Keratinocyte (primary cell): ENCODE measurements around the gene NAV3.

ENCODE experiments used
- CTCF ChIP-seq, 3 experiments: IDR thresholded peaks in 1 of 3; conservative IDR thresholded peaks in 1 of 3; optimal IDR thresholded peaks in 1 of 3; 2 replicates in 2 of 3; 3 replicates in 1 of 3; pipeline versions ENCODE3 to v1.5.1; 2011; ENCODE audit warnings: low read length in 3 of 3, mild to moderate bottlenecking in 3 of 3, moderate library complexity in 2 of 3, control low read depth in 1 of 3, inconsistent platforms in 1 of 3; ENCODE audit not compliant: insufficient read depth in 2 of 3; ENCODE audit errors: extremely low read depth in 1 of 3
- EZH2 ChIP-seq: IDR thresholded peaks from one replicate; pipeline ENCODE4 v1.6.1; 2012; ENCODE audit warnings: inconsistent platforms, mild to moderate bottlenecking, low read length, moderate library complexity

DNA sequence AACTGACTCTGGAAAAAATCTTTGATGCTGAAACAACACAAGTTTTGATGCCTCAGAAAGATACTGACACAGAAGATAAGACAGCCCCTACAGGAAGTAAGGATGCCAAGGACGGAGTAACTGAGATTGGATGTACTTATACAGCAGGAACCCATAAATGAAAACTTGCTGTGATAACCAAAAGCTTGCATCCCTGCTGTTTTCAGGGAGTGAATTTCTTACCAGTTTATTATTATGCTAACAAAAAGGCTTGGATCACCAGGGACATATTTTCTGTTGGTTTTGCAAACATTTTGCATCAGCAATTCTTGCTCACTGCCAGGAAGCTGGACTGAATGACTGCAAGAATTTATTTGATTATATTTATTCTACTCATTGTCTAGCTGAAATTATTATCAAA, 197.7 kb downstream of the NAV3 start:
- no peak for TF ChIP-seq CTCF (optimal IDR thresholded peaks at IDR 0.05 in 1 of 3, IDR thresholded peaks at IDR 0.05 in 1 of 3, conservative IDR thresholded peaks at IDR 0.05 in 1 of 3; ENCODE audit: extremely low read depth in 1 of 3, insufficient read depth in 2 of 3, low read length in 3 of 3)
- TF ChIP-seq EZH2: no peak
